GM20000 (cell line): ENCODE results near the gene LRRC70.
"Not testable (repeated sequence)": the region's sequence is repeated elsewhere in the genome, so short reads cannot be mapped to it uniquely, and the experiment has no call there.

ENCODE experiments used
- DNase-seq: peaks from one replicate; pipeline ENCODE4 v3.0.0; 2012; ENCODE audit warnings: low spot score
- TF ChIP-seq, protein P1 (sequence below): IDR thresholded peaks from 2 replicates; pipeline ENCODE4 v1.5.1; 2012; ENCODE audit warnings: mild to moderate bottlenecking, control low read depth; ENCODE audit errors: extremely low read depth, missing control alignments

LRRC70 gene

DNA sequence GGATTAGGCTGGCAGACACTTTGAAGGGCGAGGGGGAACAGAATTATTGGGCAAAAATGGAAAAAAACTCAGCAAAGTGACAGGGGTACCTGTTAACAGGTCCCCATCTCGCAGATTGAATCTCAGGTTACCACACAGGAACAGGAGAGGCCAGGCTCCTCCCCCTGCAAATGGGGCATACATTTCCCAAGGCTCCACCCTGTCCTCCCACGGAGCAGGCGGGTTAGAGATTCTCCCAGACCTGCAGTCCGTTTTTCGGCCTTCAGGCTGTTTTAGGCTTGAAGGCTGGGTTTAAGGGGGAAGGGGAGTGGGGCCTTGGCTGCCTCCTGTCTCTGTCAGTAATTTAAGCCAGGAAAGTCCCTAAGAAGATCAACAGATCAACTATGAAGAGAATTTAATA lies 42.7 kb downstream of the LRRC70 start:
- DNase-seq = no peak
- TF ChIP-seq, protein P1, sequence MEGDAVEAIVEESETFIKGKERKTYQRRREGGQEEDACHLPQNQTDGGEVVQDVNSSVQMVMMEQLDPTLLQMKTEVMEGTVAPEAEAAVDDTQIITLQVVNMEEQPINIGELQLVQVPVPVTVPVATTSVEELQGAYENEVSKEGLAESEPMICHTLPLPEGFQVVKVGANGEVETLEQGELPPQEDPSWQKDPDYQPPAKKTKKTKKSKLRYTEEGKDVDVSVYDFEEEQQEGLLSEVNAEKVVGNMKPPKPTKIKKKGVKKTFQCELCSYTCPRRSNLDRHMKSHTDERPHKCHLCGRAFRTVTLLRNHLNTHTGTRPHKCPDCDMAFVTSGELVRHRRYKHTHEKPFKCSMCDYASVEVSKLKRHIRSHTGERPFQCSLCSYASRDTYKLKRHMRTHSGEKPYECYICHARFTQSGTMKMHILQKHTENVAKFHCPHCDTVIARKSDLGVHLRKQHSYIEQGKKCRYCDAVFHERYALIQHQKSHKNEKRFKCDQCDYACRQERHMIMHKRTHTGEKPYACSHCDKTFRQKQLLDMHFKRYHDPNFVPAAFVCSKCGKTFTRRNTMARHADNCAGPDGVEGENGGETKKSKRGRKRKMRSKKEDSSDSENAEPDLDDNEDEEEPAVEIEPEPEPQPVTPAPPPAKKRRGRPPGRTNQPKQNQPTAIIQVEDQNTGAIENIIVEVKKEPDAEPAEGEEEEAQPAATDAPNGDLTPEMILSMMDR = no peak

DNA sequence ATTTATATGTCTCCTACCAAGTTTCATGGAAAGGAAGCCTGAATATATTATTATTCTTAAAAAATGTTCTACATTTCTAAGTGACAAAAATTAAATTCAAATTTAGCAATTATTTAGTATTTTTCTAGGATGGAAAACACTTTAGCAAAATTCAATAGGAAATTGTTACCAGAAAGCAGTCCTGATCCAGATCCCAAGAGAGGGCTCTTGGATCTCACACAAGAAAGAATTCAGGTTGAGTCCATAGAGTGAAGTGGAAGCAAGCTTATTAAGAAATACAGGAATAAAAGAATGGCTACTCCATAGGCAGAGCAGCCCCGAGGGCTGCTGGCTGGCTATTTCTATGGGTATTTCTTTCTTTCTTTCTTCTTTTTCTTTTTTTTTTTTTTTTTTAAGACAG lies 44.7 kb downstream of the LRRC70 start:
- DNase-seq = no peak
- TF ChIP-seq, protein P1 = no peak

DNA sequence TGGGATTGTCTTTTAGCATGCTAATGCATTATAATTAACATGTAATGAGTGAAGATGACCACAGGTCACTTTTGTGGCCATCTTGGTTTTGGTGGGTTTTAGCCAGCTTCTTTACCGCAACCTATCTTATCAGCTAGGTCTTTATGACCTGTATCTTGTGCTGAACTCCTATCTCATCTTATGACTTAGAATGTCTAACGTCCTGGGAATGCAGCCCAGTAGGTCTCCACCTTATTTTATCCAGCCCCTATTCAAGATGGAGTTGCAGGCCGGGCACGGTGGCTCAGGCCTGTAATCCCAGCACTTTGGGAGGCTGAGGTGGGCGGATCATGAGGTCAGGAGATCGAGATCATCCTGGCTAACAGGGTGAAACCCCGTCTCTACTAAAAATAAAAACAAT lies 45.8 kb downstream of the LRRC70 start:
- not testable (repeated sequence) for DNase-seq

GRCh38 chr5:62626534-62626933 lies 47.9 kb downstream of the LRRC70 start:
- TF ChIP-seq, protein P1 = no peak
- no peak for DNase-seq

DNA sequence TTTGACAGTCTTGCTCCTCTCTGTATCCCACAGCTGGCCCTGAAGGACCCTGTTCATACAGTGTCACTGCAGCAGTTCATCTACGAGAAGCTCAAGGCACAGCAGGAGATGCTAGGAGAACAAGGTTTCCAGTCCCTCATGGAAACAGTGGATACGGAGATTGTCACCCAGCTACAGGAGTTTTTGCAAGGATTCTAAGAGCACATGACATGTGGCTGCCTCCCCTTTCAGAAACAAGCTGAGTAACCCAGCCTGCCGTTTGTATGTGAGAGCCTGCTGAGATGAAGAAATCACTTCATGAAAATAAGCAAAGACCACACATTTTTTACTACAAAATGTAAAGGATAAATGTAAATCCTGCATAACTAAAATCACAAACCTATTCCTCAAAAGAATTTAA lies 48.5 kb downstream of the LRRC70 start:
- DNase-seq = no peak
- TF ChIP-seq, protein P1 = no peak

GRCh38 chr5:62627901-62628300 lies 49.3 kb downstream of the LRRC70 start:
- no peak for DNase-seq
- TF ChIP-seq, protein P1 = no peak
